GM06990 (cell line): ENCODE data around the gene PRKAA1.
"Not testable (repeated sequence)": the region's sequence is repeated elsewhere in the genome, so short reads cannot be mapped to it uniquely, and the experiment has no call there.

Experiments used
- DNase-seq: peaks from one replicate; pipeline ENCODE4 v3.0.0-alpha.2; 2011; ENCODE audit not compliant: insufficient read length; ENCODE audit errors: extremely low read depth
- H3K27me3 ChIP-seq: replicated peaks from 2 replicates; pipeline ENCODE4 v1.6.0; 2011; ENCODE audit warnings: low read length; ENCODE audit not compliant: control insufficient read depth, insufficient read depth
- H3K36me3 ChIP-seq: 2 replicates; pipeline ENCODE4 v1.5.1; 2011; ENCODE audit warnings: low read length; ENCODE audit not compliant: control insufficient read depth, insufficient read depth
- H3K4me3 ChIP-seq: replicated peaks from 2 replicates; pipeline ENCODE4 v1.5.1; 2011; ENCODE audit warnings: low read depth, mild to moderate bottlenecking, control low read depth, low read length
- CTCF ChIP-seq: IDR thresholded peaks from 2 replicates; pipeline ENCODE4 v1.5.1; 2011; ENCODE audit warnings: low read length, control low read depth, mild to moderate bottlenecking, inconsistent platforms; ENCODE audit not compliant: insufficient read depth, poor library complexity, severe bottlenecking

Gene PRKAA1

DNA sequence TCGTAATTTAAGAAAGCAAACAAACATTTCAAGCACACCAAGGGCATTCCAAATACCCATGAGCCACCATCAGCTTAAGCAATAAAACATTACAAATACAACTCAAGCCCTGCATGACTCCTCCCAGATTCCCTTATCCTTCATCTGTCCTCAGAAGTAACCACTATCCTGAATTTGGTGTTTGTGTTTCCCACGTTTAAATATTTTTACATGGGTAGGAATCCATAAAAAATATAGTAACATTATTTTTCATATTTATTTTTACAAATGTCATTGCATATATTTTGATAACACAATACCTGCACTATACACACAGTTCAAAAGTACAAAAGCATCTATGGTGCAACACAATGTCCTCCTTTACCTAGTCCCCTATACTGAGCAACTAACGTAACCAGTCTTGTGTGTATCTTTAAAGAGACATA lies 6.4 kb downstream of the PRKAA1 start:
- no peak for DNase-seq
- no peaks in the 10 kb centered on the region for H3K36me3 ChIP-seq
- TF ChIP-seq CTCF, result no peak

GRCh38 chr5:40790947-40791593 lies 7.1 kb downstream of the PRKAA1 start:
- H3K4me3 ChIP-seq, result no peak overlapping the region
- no peaks in the 10 kb centered on the region for H3K36me3 ChIP-seq
- no peak for TF ChIP-seq CTCF
- no peaks in the 10 kb centered on the region for H3K27me3 ChIP-seq
- no peak for DNase-seq

More for the DNA sequence above, 6.4 kb downstream of the PRKAA1 start:
- Histone ChIP-seq H3K27me3 (no peaks in the 10 kb centered on the region), H3K4me3 (no peak overlapping the region)

DNA sequence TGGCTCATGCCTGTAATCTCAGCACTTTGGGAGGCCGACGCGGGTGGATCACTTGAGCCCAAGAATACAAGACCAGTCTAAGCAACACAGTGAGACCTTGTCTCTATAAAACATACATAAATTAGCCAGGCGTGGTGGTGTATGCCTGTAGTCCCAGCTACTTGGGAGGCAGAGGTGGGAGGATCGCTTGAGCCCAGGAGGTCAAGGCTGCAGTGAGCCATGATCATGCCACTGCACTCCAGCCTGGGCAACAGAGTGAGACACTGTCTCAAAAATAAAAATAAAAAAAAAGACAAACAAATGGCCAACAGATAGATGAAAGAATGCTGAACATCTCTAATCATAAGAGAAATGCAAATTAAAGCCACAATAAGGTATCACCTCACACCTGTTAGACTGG lies 9.2 kb downstream of the PRKAA1 start:
- H3K27me3 ChIP-seq, H3K36me3 ChIP-seq, H3K4me3 ChIP-seq, DNase-seq: not testable (repeated sequence)

GRCh38 chr5:40787986-40788385 lies 10.2 kb downstream of the PRKAA1 start:
- Histone ChIP-seq H3K27me3 (no peaks in the 10 kb centered on the region), H3K36me3 (no peaks in the 10 kb centered on the region), H3K4me3 (no peak overlapping the region)
- TF ChIP-seq CTCF, result no peak
- DNase-seq, result no peak

DNA sequence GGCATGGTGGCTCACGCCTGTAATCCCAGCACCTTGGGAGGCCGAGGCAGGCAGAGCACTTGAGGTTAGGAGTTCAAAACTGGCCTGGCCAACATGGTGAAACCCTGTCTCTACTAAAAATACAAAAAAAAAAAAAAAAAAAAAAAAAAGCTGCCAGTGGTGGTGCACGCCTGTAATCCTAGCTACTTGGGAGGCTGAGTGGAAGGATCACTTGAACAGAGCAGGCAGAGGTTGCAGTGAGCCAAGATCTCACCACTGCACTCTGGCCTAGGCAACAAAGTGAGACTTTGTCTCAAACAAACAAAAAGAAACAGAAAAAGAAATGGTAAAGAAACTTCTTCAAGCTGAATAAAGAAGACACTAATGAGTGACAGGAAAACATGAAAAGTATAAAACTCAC lies 11.5 kb downstream of the PRKAA1 start:
- not testable (repeated sequence) for DNase-seq, H3K4me3 ChIP-seq, H3K27me3 ChIP-seq, H3K36me3 ChIP-seq

GRCh38 chr5:40784916-40785315 lies 13.3 kb downstream of the PRKAA1 start:
- no peak for DNase-seq
- no peaks in the 10 kb centered on the region; the same call in 1 of the 2 replicates for H3K36me3 ChIP-seq
- H3K27me3 ChIP-seq, result no peaks in the 10 kb centered on the region
- no peak for TF ChIP-seq CTCF
- H3K4me3 ChIP-seq, result no peak overlapping the region
